ENCODE data around the gene RUNX2.

GRCh38 chr6:45423111-45423823 lies 95.1 kb downstream of the RUNX2 start:
- no peak for TF ChIP-seq CTCF (conservative IDR thresholded peaks at IDR 0.05; ENCODE audit: low read depth in 2 of 2)
- TF ChIP-seq NANOG (IDR thresholded peaks at IDR 0.05; ENCODE audit: borderline replicate concordance), result no peak
- no peak for TF ChIP-seq REST (IDR thresholded peaks at IDR 0.05; ENCODE audit: unreplicated experiment)
- TF ChIP-seq POLR2AphosphoS5 (IDR thresholded peaks at IDR 0.05; ENCODE audit: low read depth), result peak; percentile 38; the same call in 1 of the 2 replicates
- TF ChIP-seq EZH2phosphoT487 (IDR thresholded peaks at IDR 0.05; ENCODE audit: unreplicated experiment), result no peak
- TF ChIP-seq EZH2 (IDR thresholded peaks at IDR 0.05; ENCODE audit: low read depth, unreplicated experiment), result peak; percentile 6
- no peak for TF ChIP-seq CREB1 (CRISPR knock-in tag; IDR thresholded peaks at IDR 0.05; ENCODE audit: low read depth)
- TF ChIP-seq JUNB (IDR thresholded peaks at IDR 0.05; ENCODE audit: unreplicated experiment), result no peak
- no peak for TF ChIP-seq STAT1 (IDR thresholded peaks at IDR 0.05; ENCODE audit: unreplicated experiment)
- no peak for TF ChIP-seq ZNF114 (CRISPR knock-in tag; IDR thresholded peaks at IDR 0.05)
